Type B pancreatic cell (in vitro differentiated cells): Measurements from ENCODE around the gene LIN28B. TPM values are rescaled to one million over a fixed set of nuclear protein-coding genes. Genes with fewer than 3 reads are reported as not detected.

Source experiments
- DNase-seq: peaks from one replicate; pipeline ENCODE4 v3.0.0; 2021; ENCODE audit warnings: mixed read lengths; ENCODE audit not compliant: unreplicated experiment; ENCODE audit errors: extremely low spot score
- H3K27ac Mint-ChIP-seq: 2 replicates; pipeline ENCODE4 v1.8.0; 2021; ENCODE audit warnings: mild to moderate bottlenecking, mixed read lengths
- H3K27me3 Mint-ChIP-seq: 2 replicates; pipeline ENCODE4 v1.8.0; 2021; ENCODE audit warnings: mixed read lengths
- H3K36me3 Mint-ChIP-seq: 2 replicates; pipeline ENCODE4 v1.8.0; 2021; ENCODE audit warnings: mixed read lengths
- H3K4me1 Mint-ChIP-seq: one replicate; pipeline ENCODE4 v1.8.0; 2021; ENCODE audit warnings: mixed read lengths; ENCODE audit not compliant: unreplicated experiment
- H3K4me3 Mint-ChIP-seq: 2 replicates; pipeline ENCODE4 v1.8.0; 2021; ENCODE audit warnings: mild to moderate bottlenecking, mixed read lengths
- H3K9me3 Mint-ChIP-seq: 2 replicates; pipeline ENCODE4 v1.8.0; 2021; ENCODE audit warnings: mixed read lengths
- CTCF ChIP-seq: fragments of 200-600 bp; sonication (generic); conservative IDR thresholded peaks from 2 replicates; pipeline ENCODE4 v1.5.0; 2021; ENCODE audit warnings: antibody characterized with exemption, mild to moderate bottlenecking
- total RNA-seq: library from RNA; stranded (reverse); gene quantifications from 2 replicates; pipeline ENCODE4 v1.2.1, GENCODE V29; 2021; ENCODE audit warnings: low replicate concordance

Gene LIN28B
- total RNA-seq, 1 donor from 2014 or later, result 22.3 TPM

- Mint-ChIP-seq H3K27me3 (no peaks in the 10 kb centered on the region), H3K4me3 (no peak overlapping the region), H3K36me3 (peaks cover 4% of the 10 kb centered on the region), H3K9me3 (no peaks in the 10 kb centered on the region), H3K27ac (no peak overlapping the region), H3K4me1 (no peaks in the 10 kb centered on the region)
- DNase-seq, result no peak
- no peak for TF ChIP-seq CTCF
Observed at GRCh38 chr6:105028898-105029297, 72.0 kb downstream of the LIN28B start.

DNA sequence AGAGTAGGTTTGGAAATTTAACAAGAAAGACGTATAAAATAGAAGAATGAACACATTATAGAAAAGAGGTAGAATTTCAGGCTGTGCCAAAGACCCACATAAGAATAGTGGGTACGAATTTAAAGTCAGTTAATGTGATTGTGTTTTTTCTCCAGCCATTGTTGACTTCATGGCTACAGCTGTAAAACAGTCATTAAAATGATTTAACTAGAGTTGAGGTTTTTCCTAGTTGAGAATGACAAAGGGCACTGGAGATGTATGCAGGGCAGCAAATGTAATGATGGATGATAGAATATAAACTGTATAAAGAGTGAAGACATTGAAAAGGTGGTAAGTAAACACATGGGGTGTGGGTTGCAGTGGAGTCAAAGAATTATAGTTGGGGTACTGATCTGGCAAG, 72.7 kb downstream of the LIN28B start:
- Mint-ChIP-seq H3K4me3 (no peak overlapping the region), H3K4me1 (peaks cover 4% of the 10 kb centered on the region), H3K27me3 (no peaks in the 10 kb centered on the region), H3K9me3 (no peaks in the 10 kb centered on the region), H3K27ac (no peak overlapping the region), H3K36me3 (peaks cover 4% of the 10 kb centered on the region)
- no peak for TF ChIP-seq CTCF
- no peak for DNase-seq

DNA sequence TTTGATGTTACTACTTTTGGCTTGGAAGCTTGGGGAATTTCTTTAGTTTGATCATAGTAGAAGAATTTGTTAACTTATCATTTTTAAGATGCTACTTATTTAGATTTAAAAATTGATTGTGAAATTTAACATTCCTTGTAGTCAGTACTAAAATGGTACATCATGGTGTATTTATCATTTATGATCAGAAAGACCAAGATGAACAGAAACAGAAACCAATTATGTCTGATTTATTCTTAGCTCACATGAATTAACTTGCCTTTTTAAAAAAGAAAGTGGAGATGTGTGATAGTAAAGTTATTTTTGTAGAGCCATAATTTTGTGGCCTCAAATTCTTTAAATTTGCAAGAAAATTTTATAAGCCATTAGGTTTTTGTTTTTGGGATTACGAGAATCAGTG, 77.6 kb downstream of the LIN28B start:
- Mint-ChIP-seq H3K27me3 (no peaks in the 10 kb centered on the region), H3K4me1 (peaks cover 14% of the 10 kb centered on the region), H3K27ac (no peak overlapping the region), H3K4me3 (no peak overlapping the region), H3K36me3 (peaks cover 4% of the 10 kb centered on the region), H3K9me3 (no peaks in the 10 kb centered on the region)
- no peak for DNase-seq
- TF ChIP-seq CTCF, result no peak

GRCh38 chr6:105035299-105035698, 78.4 kb downstream of the LIN28B start:
- DNase-seq, result no peak
- Mint-ChIP-seq H3K4me3 (no peak overlapping the region), H3K4me1 (peaks cover 14% of the 10 kb centered on the region), H3K27ac (no peak overlapping the region), H3K9me3 (no peaks in the 10 kb centered on the region), H3K27me3 (no peaks in the 10 kb centered on the region), H3K36me3 (peaks cover 4% of the 10 kb centered on the region)
- no peak for TF ChIP-seq CTCF

DNA sequence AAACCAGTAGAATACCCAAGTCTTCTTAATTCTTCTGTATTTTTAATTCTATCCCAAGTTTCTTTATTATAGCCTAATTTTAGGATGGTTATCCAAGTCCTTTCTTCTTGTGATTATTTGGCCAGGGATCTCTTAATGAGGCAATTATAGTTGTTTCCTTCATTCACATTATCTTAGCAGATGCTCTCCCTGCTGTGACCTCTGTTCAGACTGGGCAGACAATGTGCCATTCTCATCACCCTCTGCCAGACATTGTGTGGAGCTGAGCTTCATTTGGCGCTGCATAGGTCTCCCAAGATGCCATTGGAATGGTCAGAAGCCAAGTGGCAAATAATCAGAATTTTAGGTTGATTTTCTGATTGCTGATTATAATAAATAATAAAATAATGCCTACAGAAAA, 79.4 kb downstream of the LIN28B start:
- Mint-ChIP-seq H3K27me3 (no peaks in the 10 kb centered on the region), H3K9me3 (no peaks in the 10 kb centered on the region)

More for the DNA sequence above, 79.4 kb downstream of the LIN28B start:
- peaks cover 4% of the 10 kb centered on the region for H3K36me3 Mint-ChIP-seq
- H3K4me1 Mint-ChIP-seq, result peaks cover 14% of the 10 kb centered on the region
- DNase-seq, result no peak
- no peak overlapping the region for H3K4me3 Mint-ChIP-seq
- no peak overlapping the region for H3K27ac Mint-ChIP-seq
- TF ChIP-seq CTCF, result no peak
